ENCODE results near the gene XIRP2.

Gene XIRP2

GRCh38 chr2:167293172-167293781 is 405.0 kb downstream of the XIRP2 start:
- DNase-seq (ENCODE audit: low read depth): no peak

GRCh38 chr2:167293943-167294775 is 405.9 kb downstream of the XIRP2 start:
- DNase-seq (ENCODE audit: low read depth): no peak

GRCh38 chr2:167294776-167295140 is 406.5 kb downstream of the XIRP2 start:
- DNase-seq (ENCODE audit: low read depth): no peak

- DNase-seq (ENCODE audit: low read depth): no peak
Observed at GRCh38 chr2:167297292-167297691, 409.0 kb downstream of the XIRP2 start.

GRCh38 chr2:167298017-167298416 is 409.7 kb downstream of the XIRP2 start:
- DNase-seq (ENCODE audit: low read depth): no peak

Data from activated T-helper 9 cell treated with anti-CD3 and anti-CD28 coated beads, Interleukin-2, amount 50 U/mL, for 16 hours (primary cell).